H7 (cell line): ENCODE data around the gene FKBP15. TPM values are rescaled to one million over a fixed set of nuclear protein-coding genes. Genes with fewer than 3 reads are reported as not detected.
A peak's percentile ranks its signal among the peaks of the same experiment; 100 is the strongest.
"Not testable (repeated sequence)": the region's sequence is repeated elsewhere in the genome, so short reads cannot be mapped to it uniquely, and the experiment has no call there.

Experiments used
- DNase-seq: peaks from one replicate; pipeline ENCODE4 v3.0.0; 2012
- H3K27me3 ChIP-seq: 2 replicates; pipeline ENCODE4 v1.6.0; 2011; ENCODE audit warnings: mild to moderate bottlenecking, low read length; ENCODE audit not compliant: control insufficient read depth, insufficient read depth
- H3K36me3 ChIP-seq: replicated peaks from 2 replicates; pipeline ENCODE4 v1.5.1; 2011; ENCODE audit warnings: low read length; ENCODE audit not compliant: control insufficient read depth, insufficient read depth
- H3K4me3 ChIP-seq: 2 replicates; pipeline ENCODE4 v1.5.1; 2011; ENCODE audit warnings: low read depth, mild to moderate bottlenecking, control low read depth, low read length, moderate library complexity; ENCODE audit not compliant: insufficient read depth
- total RNA-seq: library from RNA; depleted of rRNA; stranded (reverse); fragments of >200 nt; shearing (Covaris generic); gene quantifications from 2 replicates; pipeline ENCODE4 v1.2.3, GENCODE V29; 2014; rRNA removed

Gene FKBP15
- total RNA-seq, 1 experiment from 2014 or later, result 15.2 TPM

DNA sequence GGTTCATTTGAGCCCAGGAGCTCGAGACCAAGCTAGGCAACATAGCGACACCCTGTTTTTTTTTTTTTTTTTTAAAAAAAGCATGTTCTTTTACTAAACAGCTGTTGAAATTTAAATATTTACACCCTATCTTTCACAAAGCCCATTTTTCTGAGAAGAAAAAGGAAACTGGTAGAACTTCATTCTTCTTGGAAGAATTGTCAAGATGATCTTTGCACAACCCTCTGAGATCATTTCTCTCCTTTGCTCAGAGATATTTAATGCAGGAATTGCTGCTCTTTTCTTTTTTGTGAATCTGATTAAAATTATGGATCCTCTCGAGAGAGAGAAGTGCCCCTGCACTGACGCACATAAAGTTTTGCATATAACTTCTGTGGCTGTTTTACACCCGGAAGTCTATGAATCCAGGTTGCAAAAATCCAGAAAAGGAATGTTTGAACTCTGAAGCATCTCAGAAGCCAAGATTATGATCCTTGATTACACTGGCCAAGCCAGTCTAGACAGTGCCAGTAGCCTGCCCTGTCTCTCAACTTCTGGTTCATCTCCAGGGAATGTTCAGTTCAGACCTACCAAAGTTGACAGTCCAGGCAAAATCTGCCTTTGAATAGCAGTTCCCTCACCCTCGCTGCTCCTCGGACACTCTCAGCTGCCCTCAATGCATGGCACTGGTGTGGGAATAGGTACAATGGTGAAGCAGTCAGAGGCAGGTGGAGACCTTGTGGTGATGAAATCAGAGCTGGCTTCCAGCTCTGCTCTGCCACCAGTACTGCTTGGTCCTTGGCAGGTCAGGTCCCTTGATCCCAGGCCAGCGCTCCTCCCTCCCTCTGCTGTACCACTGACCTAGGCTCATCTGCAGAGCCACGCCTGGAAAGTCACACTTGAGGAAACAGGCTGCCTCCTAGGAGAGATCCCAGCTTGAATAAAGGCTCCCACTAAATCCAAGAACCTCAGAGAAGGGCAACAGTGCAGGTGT is 83.6 kb downstream of the FKBP15 start:
- H3K4me3 ChIP-seq, result no peak overlapping the region
- no peaks in the 10 kb centered on the region for H3K36me3 ChIP-seq
- H3K27me3 ChIP-seq, result no peaks in the 10 kb centered on the region
- no peak for DNase-seq

DNA sequence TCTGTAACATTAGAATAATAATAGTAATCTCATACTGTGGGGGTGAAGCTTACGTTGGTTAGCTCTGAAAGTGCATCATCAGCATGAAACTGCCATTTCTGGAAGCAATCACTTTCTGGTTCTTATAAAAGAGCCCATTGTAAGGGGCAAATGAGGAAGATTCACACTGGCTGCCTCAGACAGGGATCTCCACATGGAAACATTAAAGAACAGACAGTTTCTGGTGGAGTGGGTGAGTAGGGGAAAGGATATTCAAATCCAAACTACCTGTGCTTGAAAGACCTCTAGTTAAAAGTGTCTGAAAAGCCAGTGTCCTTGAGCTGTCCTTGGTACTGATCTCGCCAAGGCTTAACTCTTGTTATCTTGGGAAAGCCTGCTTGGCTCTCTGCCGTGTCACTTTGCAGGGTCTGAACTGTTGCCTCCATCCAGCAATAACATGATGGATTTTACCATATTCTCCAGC is 89.4 kb downstream of the FKBP15 start:
- no peaks in the 10 kb centered on the region for H3K27me3 ChIP-seq
- H3K36me3 ChIP-seq, result no peaks in the 10 kb centered on the region
- no peak overlapping the region for H3K4me3 ChIP-seq
- DNase-seq, result peak; percentile 63

DNA sequence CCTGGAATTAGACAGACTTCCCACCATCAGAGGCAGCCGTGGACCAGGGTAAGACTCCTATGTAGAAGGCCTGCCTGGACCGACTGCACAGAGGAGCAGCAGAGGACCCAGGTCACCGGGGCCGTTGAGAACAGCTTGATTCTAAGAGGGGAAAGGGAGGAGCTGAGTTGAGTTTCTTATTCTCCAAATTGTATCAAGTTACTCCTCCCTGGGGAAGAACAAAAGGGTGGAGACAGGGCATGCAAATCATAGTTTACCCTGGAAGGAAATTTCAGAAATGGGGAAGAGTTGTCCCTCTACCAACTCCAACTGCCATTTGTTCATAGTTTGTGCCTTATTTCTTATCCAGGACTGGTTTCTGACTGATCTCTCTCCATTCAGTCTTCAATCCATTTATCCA is 91.2 kb downstream of the FKBP15 start:
- H3K36me3 ChIP-seq, result no peaks in the 10 kb centered on the region
- H3K27me3 ChIP-seq, result no peaks in the 10 kb centered on the region
- no peak overlapping the region for H3K4me3 ChIP-seq
- DNase-seq, result no peak

DNA sequence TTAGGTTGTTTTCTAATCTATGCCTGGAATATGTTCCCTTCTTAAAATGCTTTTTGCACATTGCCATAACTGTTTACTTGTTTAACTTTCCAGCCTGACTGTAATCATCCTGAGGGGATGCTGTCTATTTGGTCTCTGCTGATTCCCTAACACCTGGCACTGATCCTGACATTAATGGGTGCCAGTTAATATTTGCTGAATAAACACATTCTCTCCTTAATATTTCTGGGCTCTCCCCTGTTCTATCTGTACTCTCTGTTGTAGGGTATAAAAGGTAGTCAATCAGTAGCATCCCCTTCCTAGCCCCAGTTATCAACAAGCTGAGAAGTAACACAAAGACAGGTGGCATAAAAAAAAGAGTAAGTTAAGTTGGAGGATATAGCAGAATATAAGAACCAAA is 91.6 kb downstream of the FKBP15 start:
- Histone ChIP-seq H3K4me3 (no peak overlapping the region), H3K36me3 (no peaks in the 10 kb centered on the region), H3K27me3 (no peaks in the 10 kb centered on the region)
- no peak for DNase-seq

DNA sequence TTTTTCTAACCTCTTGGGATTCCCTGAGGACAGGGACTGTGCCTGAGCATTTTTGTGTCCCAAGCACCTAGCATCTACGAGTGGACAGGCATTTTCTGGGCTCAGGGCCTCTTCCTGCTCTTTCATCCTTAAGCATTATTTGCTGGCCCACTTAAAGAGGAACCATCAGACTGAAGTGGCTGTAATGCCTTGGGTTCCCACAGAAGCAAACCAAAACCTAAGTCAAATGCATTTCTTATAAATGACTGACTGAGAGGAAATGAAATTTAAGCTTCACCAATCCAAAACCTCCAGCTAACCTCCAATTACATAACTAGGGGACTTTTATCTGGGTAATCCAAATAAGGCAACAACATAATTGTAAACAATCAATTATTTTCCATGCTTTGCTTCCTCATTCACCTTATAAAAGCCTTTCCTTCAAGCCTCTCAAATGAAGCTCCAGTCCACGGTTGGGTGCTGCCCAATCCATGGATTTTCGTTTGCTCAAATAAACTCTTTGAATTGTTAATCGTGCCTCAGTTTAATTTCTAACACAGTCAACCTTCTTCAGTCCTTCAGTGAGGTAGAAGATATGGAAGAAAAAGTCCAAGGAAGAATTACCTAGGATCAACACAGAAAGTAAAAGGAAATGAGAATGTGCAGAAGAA is 95.6 kb downstream of the FKBP15 start:
- H3K27me3 ChIP-seq, result no peaks in the 10 kb centered on the region

DNA sequence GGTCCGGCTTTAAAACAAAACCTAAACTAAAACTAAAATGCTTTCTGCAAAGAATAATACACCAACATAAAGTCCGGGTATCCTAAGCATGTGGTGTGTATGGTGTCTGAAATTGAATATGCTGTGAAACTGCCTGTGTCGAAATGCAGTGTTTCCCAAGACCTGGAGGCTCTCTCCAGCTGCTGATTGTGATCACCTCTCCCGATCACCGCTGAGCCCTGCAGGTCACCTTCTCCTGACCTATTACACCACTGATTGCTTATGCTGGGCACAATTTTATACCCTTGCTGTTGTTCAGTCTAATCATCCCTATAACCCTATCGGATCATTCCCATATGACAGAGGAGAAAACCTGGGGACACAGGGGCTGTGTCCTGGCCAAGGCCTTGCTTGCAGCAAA is 102.2 kb downstream of the FKBP15 start:
- not testable (repeated sequence) for H3K27me3 ChIP-seq, H3K4me3 ChIP-seq, H3K36me3 ChIP-seq, DNase-seq

More for the DNA sequence above, 95.6 kb downstream of the FKBP15 start:
- Histone ChIP-seq H3K36me3 (no peaks in the 10 kb centered on the region), H3K4me3 (no peak overlapping the region)
- DNase-seq, result no peak

Other genes with a start within 250 kb of the FKBP15 start
- gene ZNF883, start 209.1 kb downstream of the FKBP15 start, total RNA-seq, result 0.21 TPM in 1 of 2 replicates, not detected in the other
- gene ZFP37, start 164.6 kb downstream of the FKBP15 start, total RNA-seq, result 2.7 and 6.6 TPM in 2 replicates
- 0.41 and 2.3 TPM in 2 replicates for gene SLC31A2, start 70.3 kb downstream of the FKBP15 start, total RNA-seq
- 21.8 and 26.7 TPM in 2 replicates for gene SLC31A1, start 267 bp upstream of the FKBP15 start, total RNA-seq
- gene CDC26, start 54.3 kb upstream of the FKBP15 start, total RNA-seq, result 36.0 and 40.8 TPM in 2 replicates
- gene PRPF4, start 54.4 kb upstream of the FKBP15 start, total RNA-seq, result 34.5 and 38.4 TPM in 2 replicates
- gene RNF183, start 82.1 kb upstream of the FKBP15 start, total RNA-seq, result 0.78 TPM in 1 of 2 replicates, not detected in the other
- gene WDR31, start 119.0 kb upstream of the FKBP15 start, total RNA-seq, result 0.11 and 0.38 TPM in 2 replicates
- gene BSPRY, start 128.3 kb upstream of the FKBP15 start, total RNA-seq, result 1.5 and 2.3 TPM in 2 replicates
- 26.2 and 36.2 TPM in 2 replicates for gene HDHD3, start 155.7 kb upstream of the FKBP15 start, total RNA-seq
- gene ALAD, start 180.0 kb upstream of the FKBP15 start, total RNA-seq, result 10.9 and 11.6 TPM in 2 replicates
- 61.2 and 61.6 TPM in 2 replicates for gene POLE3, start 189.4 kb upstream of the FKBP15 start, total RNA-seq
- gene C9orf43, start 189.5 kb upstream of the FKBP15 start, total RNA-seq, result 0.41 and 0.42 TPM in 2 replicates
- 18.2 and 22.4 TPM in 2 replicates for gene RGS3, start 242.4 kb upstream of the FKBP15 start, total RNA-seq